GM19351 (cell line): ENCODE measurements around the gene CELF3.
"Not testable (repeated sequence)": the region's sequence is repeated elsewhere in the genome, so short reads cannot be mapped to it uniquely, and the experiment has no call there.

ENCODE experiments used
- ATAC-seq: cut with Tn5 transposase; IDR thresholded peaks from one replicate; pipeline ENCODE4 v1.9.1; 2021; ENCODE audit warnings: mild to moderate bottlenecking, moderate library complexity; ENCODE audit not compliant: unreplicated experiment

The CELF3 gene

GRCh38 chr1:151716771-151717631 is at the start of gene CELF3:
Gene CELF3 (minus strand): TSS chr1:151716803. CDS start chr1:151716020, 783 bp downstream.
- no peak for ATAC-seq

GRCh38 chr1:151763990-151764389 is 47.4 kb upstream of the CELF3 start:
- no peak for ATAC-seq

GRCh38 chr1:151762941-151763921 is 46.6 kb upstream of the CELF3 start, which contains the start of gene MRPL9:
Gene MRPL9 (minus strand): TSS chr1:151763496. CDS start chr1:151763479, 17 bp downstream.
- ATAC-seq, result peak; percentile 96

- ATAC-seq, result no peak
Measured at GRCh38 chr1:151760597-151761385, 44.2 kb upstream of the CELF3 start.

GRCh38 chr1:151759241-151759640 is 42.6 kb upstream of the CELF3 start:
- ATAC-seq, result no peak

- no peak for ATAC-seq
Measured at GRCh38 chr1:151756291-151756690, 39.7 kb upstream of the CELF3 start.

GRCh38 chr1:151741516-151741915 is 24.9 kb upstream of the CELF3 start:
- no peak for ATAC-seq

- ATAC-seq, result no peak
Measured at GRCh38 chr1:151739590-151740355, 23.2 kb upstream of the CELF3 start.

- no peak for ATAC-seq
Measured at GRCh38 chr1:151737479-151737878, 20.9 kb upstream of the CELF3 start.

- no peak for ATAC-seq
Measured at GRCh38 chr1:151737026-151737425, 20.4 kb upstream of the CELF3 start.

GRCh38 chr1:151733995-151734394 is 17.4 kb upstream of the CELF3 start:
- ATAC-seq, result not testable (repeated sequence)

- no peak for ATAC-seq
Measured at GRCh38 chr1:151733126-151733525, 16.5 kb upstream of the CELF3 start.

- ATAC-seq, result no peak
Measured at GRCh38 chr1:151729966-151730291, 13.3 kb upstream of the CELF3 start.

- ATAC-seq, result no peak
Measured at GRCh38 chr1:151729157-151729965, 12.8 kb upstream of the CELF3 start.

- ATAC-seq, result no peak
Measured at GRCh38 chr1:151728151-151729054, 11.8 kb upstream of the CELF3 start.

- no peak for ATAC-seq
Measured at GRCh38 chr1:151723726-151724370, 7.2 kb upstream of the CELF3 start.

GRCh38 chr1:151721788-151722510 is 5.3 kb upstream of the CELF3 start:
- no peak for ATAC-seq
